ENCODE measurements around the gene CRACR2B. TPM values are rescaled to one million over a fixed set of nuclear protein-coding genes. Genes with fewer than 3 reads are reported as not detected.

The CRACR2B gene
- total and polyA plus RNA-seq, 2 of the 13 experiments (the other 11 are each of a cell fraction or from before 2014, with no cell fraction given) = 14.9 to 21.0 TPM

- no peak for TF ChIP-seq ZNF160 (CRISPR knock-in tag; IDR thresholded peaks at IDR 0.05)
- no peak for TF ChIP-seq NFIC (IDR thresholded peaks at IDR 0.05; ENCODE audit: low read length)
- TF ChIP-seq ZNF589 (CRISPR knock-in tag; conservative IDR thresholded peaks at IDR 0.05) = 0 out of 2 replicates have a peak, but pooled peaks have one; percentile 3
- TF ChIP-seq, protein P1, sequence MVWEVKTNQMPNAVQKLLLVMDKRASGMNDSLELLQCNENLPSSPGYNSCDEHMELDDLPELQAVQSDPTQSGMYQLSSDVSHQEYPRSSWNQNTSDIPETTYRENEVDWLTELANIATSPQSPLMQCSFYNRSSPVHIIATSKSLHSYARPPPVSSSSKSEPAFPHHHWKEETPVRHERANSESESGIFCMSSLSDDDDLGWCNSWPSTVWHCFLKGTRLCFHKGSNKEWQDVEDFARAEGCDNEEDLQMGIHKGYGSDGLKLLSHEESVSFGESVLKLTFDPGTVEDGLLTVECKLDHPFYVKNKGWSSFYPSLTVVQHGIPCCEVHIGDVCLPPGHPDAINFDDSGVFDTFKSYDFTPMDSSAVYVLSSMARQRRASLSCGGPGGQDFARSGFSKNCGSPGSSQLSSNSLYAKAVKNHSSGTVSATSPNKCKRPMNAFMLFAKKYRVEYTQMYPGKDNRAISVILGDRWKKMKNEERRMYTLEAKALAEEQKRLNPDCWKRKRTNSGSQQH (CRISPR knock-in tag; IDR thresholded peaks at IDR 0.05; ENCODE audit: low read depth) = no peak
- no peak for TF ChIP-seq HOXA7 (CRISPR knock-in tag; IDR thresholded peaks at IDR 0.05)
- peak; percentile 59; the same call in 1 of the 2 replicates for TF ChIP-seq REPIN1 (CRISPR knock-in tag; IDR thresholded peaks at IDR 0.05; ENCODE audit: borderline replicate concordance, low read depth)
- no peak for TF ChIP-seq CBX2 (IDR thresholded peaks at IDR 0.05; ENCODE audit: low read depth, low read length)
- no peak for TF ChIP-seq CBX2 (CRISPR knock-in tag; IDR thresholded peaks at IDR 0.05; ENCODE audit: low read depth)
- TF ChIP-seq ZBTB42 (CRISPR knock-in tag; IDR thresholded peaks at IDR 0.05) = 0 out of 2 replicates have a peak, but pooled peaks have one; percentile 3
- TF ChIP-seq PHF21A (CRISPR knock-in tag; IDR thresholded peaks at IDR 0.05) = peak; percentile 6; the same call in 1 of the 2 replicates
- TF ChIP-seq SAP130 (CRISPR knock-in tag; IDR thresholded peaks at IDR 0.05; ENCODE audit: low read depth) = peak; percentile 68
- TF ChIP-seq, protein P2, sequence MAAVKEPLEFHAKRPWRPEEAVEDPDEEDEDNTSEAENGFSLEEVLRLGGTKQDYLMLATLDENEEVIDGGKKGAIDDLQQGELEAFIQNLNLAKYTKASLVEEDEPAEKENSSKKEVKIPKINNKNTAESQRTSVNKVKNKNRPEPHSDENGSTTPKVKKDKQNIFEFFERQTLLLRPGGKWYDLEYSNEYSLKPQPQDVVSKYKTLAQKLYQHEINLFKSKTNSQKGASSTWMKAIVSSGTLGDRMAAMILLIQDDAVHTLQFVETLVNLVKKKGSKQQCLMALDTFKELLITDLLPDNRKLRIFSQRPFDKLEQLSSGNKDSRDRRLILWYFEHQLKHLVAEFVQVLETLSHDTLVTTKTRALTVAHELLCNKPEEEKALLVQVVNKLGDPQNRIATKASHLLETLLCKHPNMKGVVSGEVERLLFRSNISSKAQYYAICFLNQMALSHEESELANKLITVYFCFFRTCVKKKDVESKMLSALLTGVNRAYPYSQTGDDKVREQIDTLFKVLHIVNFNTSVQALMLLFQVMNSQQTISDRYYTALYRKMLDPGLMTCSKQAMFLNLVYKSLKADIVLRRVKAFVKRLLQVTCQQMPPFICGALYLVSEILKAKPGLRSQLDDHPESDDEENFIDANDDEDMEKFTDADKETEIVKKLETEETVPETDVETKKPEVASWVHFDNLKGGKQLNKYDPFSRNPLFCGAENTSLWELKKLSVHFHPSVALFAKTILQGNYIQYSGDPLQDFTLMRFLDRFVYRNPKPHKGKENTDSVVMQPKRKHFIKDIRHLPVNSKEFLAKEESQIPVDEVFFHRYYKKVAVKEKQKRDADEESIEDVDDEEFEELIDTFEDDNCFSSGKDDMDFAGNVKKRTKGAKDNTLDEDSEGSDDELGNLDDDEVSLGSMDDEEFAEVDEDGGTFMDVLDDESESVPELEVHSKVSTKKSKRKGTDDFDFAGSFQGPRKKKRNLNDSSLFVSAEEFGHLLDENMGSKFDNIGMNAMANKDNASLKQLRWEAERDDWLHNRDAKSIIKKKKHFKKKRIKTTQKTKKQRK (IDR thresholded peaks at IDR 0.05; ENCODE audit: low read length) = no peak
- no peak for TF ChIP-seq ZNF644 (CRISPR knock-in tag; IDR thresholded peaks at IDR 0.05; ENCODE audit: low read depth)
- TF ChIP-seq ZNF451 (CRISPR knock-in tag; IDR thresholded peaks at IDR 0.05) = no peak
- TF ChIP-seq, protein P3, sequence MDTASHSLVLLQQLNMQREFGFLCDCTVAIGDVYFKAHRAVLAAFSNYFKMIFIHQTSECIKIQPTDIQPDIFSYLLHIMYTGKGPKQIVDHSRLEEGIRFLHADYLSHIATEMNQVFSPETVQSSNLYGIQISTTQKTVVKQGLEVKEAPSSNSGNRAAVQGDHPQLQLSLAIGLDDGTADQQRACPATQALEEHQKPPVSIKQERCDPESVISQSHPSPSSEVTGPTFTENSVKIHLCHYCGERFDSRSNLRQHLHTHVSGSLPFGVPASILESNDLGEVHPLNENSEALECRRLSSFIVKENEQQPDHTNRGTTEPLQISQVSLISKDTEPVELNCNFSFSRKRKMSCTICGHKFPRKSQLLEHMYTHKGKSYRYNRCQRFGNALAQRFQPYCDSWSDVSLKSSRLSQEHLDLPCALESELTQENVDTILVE (CRISPR knock-in tag; IDR thresholded peaks at IDR 0.05) = no peak
- TF ChIP-seq ZNF253 (CRISPR knock-in tag; IDR thresholded peaks at IDR 0.05; ENCODE audit: borderline replicate concordance) = no peak
- no peak for TF ChIP-seq TBX3 (IDR thresholded peaks at IDR 0.05; ENCODE audit: borderline replicate concordance)
- TF ChIP-seq SOX6 (IDR thresholded peaks at IDR 0.05) = no peak
- peak; percentile 19; the same call in 1 of the 2 replicates for TF ChIP-seq SOX6 (CRISPR knock-in tag; IDR thresholded peaks at IDR 0.05)
- TF ChIP-seq DMAP1 (CRISPR knock-in tag; IDR thresholded peaks at IDR 0.05) = peak; percentile 55; the same call in 1 of the 2 replicates
- no peak for TF ChIP-seq FOXA1 (IDR thresholded peaks at IDR 0.05)
- no peak for TF ChIP-seq FOXA1 (CRISPR knock-in tag; IDR thresholded peaks at IDR 0.05)
- TF ChIP-seq IRX3 (CRISPR knock-in tag; IDR thresholded peaks at IDR 0.05; ENCODE audit: borderline replicate concordance, low read depth) = peak; percentile 76; the same call in 1 of the 2 replicates
- TF ChIP-seq SNAPC2 (CRISPR knock-in tag; IDR thresholded peaks at IDR 0.05) = 0 out of 2 replicates have a peak, but pooled peaks have one; percentile 47
Observed at GRCh38 chr11:819129-819931, 8.4 kb upstream of the CRACR2B start (continued).

Data from HepG2 (cell line).